PC-3 (cell line): ENCODE measurements around the gene SULT1B1. TPM values are rescaled to one million over a fixed set of nuclear protein-coding genes. Genes with fewer than 3 reads are reported as not detected.

Source experiments
- ATAC-seq: fragments of 200-7000 bp; cut with Tn5 transposase; 2 replicates; pipeline ENCODE4 v1.9.1; 2020; ENCODE audit warnings: mild to moderate bottlenecking, moderate library complexity
- BruUV-seq: library from RNA; stranded (reverse); fragments of 400-500 nt; replicated peaks from 2 replicates; lab custom pipeline; 2021; lab: Mats Ljungman, UMichigan
- CTCF ChIA-PET: fragments of 300-600 bp; sonication (Branson Sonifier 250); formaldehyde crosslinking; loops from one replicate; lab custom pipeline; 2022; ENCODE audit warnings: antibody characterized with exemption; lab: Charles Lee
- POLR2A ChIA-PET: fragments of 300-600 bp; sonication (Branson Sonifier 250); formaldehyde crosslinking; loops from one replicate; lab custom pipeline; 2022; ENCODE audit warnings: antibody characterized with exemption; ENCODE audit not compliant: unreplicated experiment; lab: Charles Lee
- DNase-seq: peaks from one replicate; pipeline ENCODE4 v3.0.0-alpha.2; 2015
- H2AFZ ChIP-seq: fragments of 300-600 bp; sonication (generic); 2 replicates; pipeline ENCODE4 v1.6.0; 2016; ENCODE audit warnings: antibody characterized with exemption, low read length
- H3F3A ChIP-seq: fragments of 300-600 bp; sonication (generic); one replicate; pipeline ENCODE4 v1.6.0; 2017; ENCODE audit warnings: antibody characterized with exemption, low read length, control low read depth, mild to moderate bottlenecking; ENCODE audit not compliant: unreplicated experiment
- H3K27ac ChIP-seq: fragments of 300-600 bp; sonication (generic); 2 replicates; pipeline ENCODE4 v1.5.1; 2016; ENCODE audit warnings: mild to moderate bottlenecking, low read length
- H3K27me3 ChIP-seq: fragments of 300-600 bp; sonication (generic); 2 replicates; pipeline ENCODE4 v1.6.1; 2016; ENCODE audit warnings: low read length, mixed read lengths
- H3K36me3 ChIP-seq: fragments of 300-600 bp; sonication (generic); 2 replicates; pipeline ENCODE4 v1.6.1; 2016; ENCODE audit warnings: low read depth, mixed run types, low read length, mixed read lengths
- H3K4me1 ChIP-seq: fragments of 300-600 bp; sonication (generic); 2 replicates; pipeline ENCODE4 v1.5.1; 2016; ENCODE audit warnings: low read length; ENCODE audit not compliant: insufficient read depth
- H3K4me2 ChIP-seq: fragments of 300-600 bp; sonication (generic); 2 replicates; pipeline ENCODE4 v1.6.0; 2016; ENCODE audit warnings: low read length
- H3K4me3 ChIP-seq: fragments of 300-600 bp; sonication (generic); 2 replicates; pipeline ENCODE4 v1.5.1; 2016; ENCODE audit warnings: mild to moderate bottlenecking, low read length, mixed read lengths
- H3K79me2 ChIP-seq: fragments of 300-600 bp; sonication (generic); 2 replicates; pipeline ENCODE4 v1.6.1; 2017; ENCODE audit warnings: low read length, mixed read lengths
- H3K9ac ChIP-seq: fragments of 300-600 bp; sonication (generic); 2 replicates; pipeline ENCODE4 v1.6.0; 2016; ENCODE audit warnings: mild to moderate bottlenecking, low read length
- H3K9me2 ChIP-seq: fragments of 300-600 bp; sonication (generic); replicated peaks from 2 replicates; pipeline ENCODE4 v1.6.1; 2016; ENCODE audit warnings: mixed run types, low read length, mixed read lengths
- H3K9me3 ChIP-seq: fragments of 300-600 bp; sonication (generic); 2 replicates; pipeline ENCODE4 v1.6.1; 2016; ENCODE audit warnings: low read length, mixed read lengths
- H4K20me1 ChIP-seq: fragments of 300-600 bp; sonication (generic); 2 replicates; pipeline ENCODE4 v1.6.1; 2016; ENCODE audit warnings: low read length, mixed read lengths
- EZH2 ChIP-seq: fragments of 300-600 bp; sonication (generic); IDR thresholded peaks from one replicate; pipeline ENCODE4 v1.6.1; 2017; ENCODE audit warnings: antibody characterized with exemption, mild to moderate bottlenecking, low read length; ENCODE audit not compliant: unreplicated experiment
- EZH2phosphoT487 ChIP-seq: fragments of 300-600 bp; sonication (generic); IDR thresholded peaks from 2 replicates; pipeline ENCODE4 v1.6.1; 2018; ENCODE audit warnings: mild to moderate bottlenecking, antibody characterized with exemption, low read length, borderline replicate concordance
- intact Hi-C: fragments of 100-400 bp; cut with micrococcal nuclease; formaldehyde crosslinking; loops from 2 replicates; pipeline ENCODE4 v1.9.0; 2023
- total RNA-seq: library from RNA; depleted of rRNA; stranded (reverse); fragments of >200 nt; gene quantifications from 2 replicates; pipeline ENCODE4 v1.2.3, GENCODE V29; 2014
- TF ChIP-seq, protein P1 (sequence below): fragments of 300-600 bp; sonication (generic); conservative IDR thresholded peaks from 2 replicates; pipeline ENCODE4 v1.5.1; 2017; ENCODE audit warnings: antibody characterized with exemption, low read depth, mild to moderate bottlenecking, low read length

The SULT1B1 gene
- total RNA-seq, 1 experiment from 2014 or later: 0.04 TPM

DNA sequence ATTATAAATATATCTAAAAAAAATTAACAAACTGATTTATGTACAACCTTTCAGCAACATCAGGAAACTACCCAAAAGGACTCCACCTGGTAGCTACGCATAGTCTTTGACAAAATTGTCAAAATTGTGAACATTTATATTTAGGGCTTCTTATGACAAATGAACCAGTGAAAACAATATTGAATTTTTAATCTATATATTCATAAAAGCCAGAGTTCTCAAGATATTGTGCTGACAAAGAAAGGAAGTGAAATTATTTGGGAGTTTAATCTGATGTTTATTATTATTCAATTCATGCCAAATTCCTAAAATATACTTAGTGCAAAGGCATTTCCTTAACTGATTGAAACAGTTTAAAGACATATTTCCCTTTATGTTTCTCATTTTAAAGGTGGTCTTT lies 5.3 kb upstream of the SULT1B1 start:
- no peak for TF ChIP-seq EZH2
- TF ChIP-seq, protein P1, sequence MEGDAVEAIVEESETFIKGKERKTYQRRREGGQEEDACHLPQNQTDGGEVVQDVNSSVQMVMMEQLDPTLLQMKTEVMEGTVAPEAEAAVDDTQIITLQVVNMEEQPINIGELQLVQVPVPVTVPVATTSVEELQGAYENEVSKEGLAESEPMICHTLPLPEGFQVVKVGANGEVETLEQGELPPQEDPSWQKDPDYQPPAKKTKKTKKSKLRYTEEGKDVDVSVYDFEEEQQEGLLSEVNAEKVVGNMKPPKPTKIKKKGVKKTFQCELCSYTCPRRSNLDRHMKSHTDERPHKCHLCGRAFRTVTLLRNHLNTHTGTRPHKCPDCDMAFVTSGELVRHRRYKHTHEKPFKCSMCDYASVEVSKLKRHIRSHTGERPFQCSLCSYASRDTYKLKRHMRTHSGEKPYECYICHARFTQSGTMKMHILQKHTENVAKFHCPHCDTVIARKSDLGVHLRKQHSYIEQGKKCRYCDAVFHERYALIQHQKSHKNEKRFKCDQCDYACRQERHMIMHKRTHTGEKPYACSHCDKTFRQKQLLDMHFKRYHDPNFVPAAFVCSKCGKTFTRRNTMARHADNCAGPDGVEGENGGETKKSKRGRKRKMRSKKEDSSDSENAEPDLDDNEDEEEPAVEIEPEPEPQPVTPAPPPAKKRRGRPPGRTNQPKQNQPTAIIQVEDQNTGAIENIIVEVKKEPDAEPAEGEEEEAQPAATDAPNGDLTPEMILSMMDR: no peak
- no peak for TF ChIP-seq EZH2phosphoT487

GRCh38 chr4:69764311-69764710 lies 3.9 kb upstream of the SULT1B1 start:
- no peak overlapping the region for H3K9ac ChIP-seq
- no peaks in the 10 kb centered on the region for H3K79me2 ChIP-seq
- TF ChIP-seq, protein P1: no peak
- TF ChIP-seq EZH2: no peak
- no peak for TF ChIP-seq EZH2phosphoT487
- no peak overlapping the region for H3K4me2 ChIP-seq
- no peaks in the 10 kb centered on the region for H4K20me1 ChIP-seq
- ChIA-PET CTCF (no interaction called here), POLR2A (interaction anchor here (0.6 kb wide), 1 partner anchor 60 kb away, joined by 3 read pairs; no protein-coding TSS in a partner anchor)
- H3K36me3 ChIP-seq: no peaks in the 10 kb centered on the region
- 0 out of 2 replicates have a peak, but pooled peaks cover 6% of the 10 kb centered on the region for H3K27me3 ChIP-seq
- H3K9me2 ChIP-seq: no peaks in the 10 kb centered on the region
- no TSS peak for BruUV-seq
- H2AFZ ChIP-seq: no peak overlapping the region
- no peaks in the 10 kb centered on the region for H3F3A ChIP-seq
- DNase-seq (no peak), ATAC-seq (no peak)
- no peak overlapping the region for H3K4me3 ChIP-seq
- intact Hi-C loops: no loop called here
- no peaks in the 10 kb centered on the region for H3K4me1 ChIP-seq
- no peaks in the 10 kb centered on the region for H3K9me3 ChIP-seq
- H3K27ac ChIP-seq: no peak overlapping the region

More for the DNA sequence above, 5.3 kb upstream of the SULT1B1 start:
- ATAC-seq (no peak), DNase-seq (no peak)
- H3K9me2 ChIP-seq: no peaks in the 10 kb centered on the region
- H3K4me2 ChIP-seq: no peak overlapping the region
- H3K9me3 ChIP-seq: no peaks in the 10 kb centered on the region
- no peak overlapping the region for H2AFZ ChIP-seq
- no peak overlapping the region for H3K9ac ChIP-seq
- BruUV-seq: no TSS peak
- H4K20me1 ChIP-seq: no peaks in the 10 kb centered on the region
- intact Hi-C loops: no loop called here
- POLR2A ChIA-PET: no interaction called here
- no peaks in the 10 kb centered on the region for H3K36me3 ChIP-seq
- 0 out of 2 replicates have a peak, but pooled peaks cover 6% of the 10 kb centered on the region for H3K27me3 ChIP-seq
- CTCF ChIA-PET: interaction anchor here (0.5 kb wide), 1 partner anchor 417 kb away, joined by 3 read pairs; no protein-coding TSS in a partner anchor
- no peaks in the 10 kb centered on the region for H3K79me2 ChIP-seq
- no peaks in the 10 kb centered on the region for H3K4me1 ChIP-seq
- H3F3A ChIP-seq: no peaks in the 10 kb centered on the region
- no peak overlapping the region for H3K27ac ChIP-seq
- H3K4me3 ChIP-seq: no peak overlapping the region

DNA sequence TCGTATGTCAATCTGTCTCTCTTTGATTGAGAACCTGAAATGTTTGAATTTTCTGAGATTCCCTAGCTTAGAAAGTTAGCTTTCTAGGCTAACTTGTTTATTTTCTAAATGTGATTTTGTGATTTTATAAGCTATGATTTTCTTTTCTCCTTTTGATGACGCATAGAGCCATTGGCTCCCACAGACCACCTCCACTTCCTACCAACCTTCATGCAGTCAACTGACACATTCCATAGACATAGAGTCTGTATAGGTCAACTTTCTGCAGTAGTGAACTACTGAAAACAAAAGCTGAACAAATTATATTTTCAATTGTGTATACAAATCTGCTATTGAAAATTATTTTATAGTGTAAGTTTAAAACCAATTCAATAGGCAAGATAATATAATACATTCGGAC lies 2.8 kb upstream of the SULT1B1 start:
- POLR2A ChIA-PET: no interaction called here
- no peak overlapping the region for H3K4me2 ChIP-seq

More for the DNA sequence above, 2.8 kb upstream of the SULT1B1 start:
- Histone ChIP-seq H3F3A (no peaks in the 10 kb centered on the region), H3K4me3 (no peak overlapping the region), H3K9me3 (no peaks in the 10 kb centered on the region), H3K9me2 (no peaks in the 10 kb centered on the region), H3K9ac (no peak overlapping the region), H3K79me2 (no peaks in the 10 kb centered on the region), H4K20me1 (no peaks in the 10 kb centered on the region), H3K4me1 (no peaks in the 10 kb centered on the region), H3K36me3 (no peaks in the 10 kb centered on the region), H3K27ac (no peak overlapping the region), H2AFZ (no peak overlapping the region), H3K27me3 (0 out of 2 replicates have a peak, but pooled peaks cover 6% of the 10 kb centered on the region)
- intact Hi-C loops: no loop called here
- no peak for DNase-seq
- TF ChIP-seq, protein P1: no peak
- no peak for TF ChIP-seq EZH2phosphoT487
- TF ChIP-seq EZH2: no peak
- BruUV-seq: no TSS peak
- CTCF ChIA-PET: no interaction called here
- ATAC-seq: no peak
